GM13976 (cell line): Measurements from ENCODE around the gene LPP.
"Not testable (repeated sequence)": the region's sequence is repeated elsewhere in the genome, so short reads cannot be mapped to it uniquely, and the experiment has no call there.

Experiments used
- DNase-seq: peaks from one replicate; pipeline ENCODE4 v3.0.0; 2012; ENCODE audit warnings: low spot score
- in situ Hi-C: fragments of 300-500 bp; cut with MboI; formaldehyde crosslinking; loops from one replicate; pipeline ENCODE4 v1.12.0; 2022; ENCODE audit warnings: low sequenced_read_pairs, mixed read lengths, inconsistent platforms; ENCODE audit not compliant: unreplicated experiment
- TF ChIP-seq, protein P1 (sequence below): IDR thresholded peaks from 2 replicates; pipeline ENCODE4 v1.5.1; 2012; ENCODE audit warnings: borderline replicate concordance, mild to moderate bottlenecking; ENCODE audit not compliant: insufficient read depth; ENCODE audit errors: extremely low read depth, missing control alignments, control extremely low read depth

LPP gene

DNA sequence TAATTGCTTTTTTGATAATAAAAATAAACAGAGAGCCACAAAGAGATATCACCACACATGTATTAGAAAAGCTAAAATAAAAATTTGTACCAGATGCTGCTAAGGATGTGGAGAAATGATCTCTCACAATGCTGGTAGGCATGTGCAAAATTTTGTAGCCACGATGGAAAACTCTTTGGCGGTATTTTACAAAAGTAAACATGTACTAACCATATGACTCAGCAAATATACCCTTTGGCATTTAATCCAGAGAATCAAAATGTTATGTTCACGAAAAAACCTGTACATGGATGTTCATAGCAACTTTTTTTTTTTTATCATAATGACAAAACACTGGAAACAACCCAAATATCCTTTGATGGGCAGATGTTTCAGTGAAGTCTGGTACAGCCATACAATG is 261.2 kb downstream of the LPP start:
- in situ Hi-C loops = no loop called here
- no peak for DNase-seq
- TF ChIP-seq, protein P1, sequence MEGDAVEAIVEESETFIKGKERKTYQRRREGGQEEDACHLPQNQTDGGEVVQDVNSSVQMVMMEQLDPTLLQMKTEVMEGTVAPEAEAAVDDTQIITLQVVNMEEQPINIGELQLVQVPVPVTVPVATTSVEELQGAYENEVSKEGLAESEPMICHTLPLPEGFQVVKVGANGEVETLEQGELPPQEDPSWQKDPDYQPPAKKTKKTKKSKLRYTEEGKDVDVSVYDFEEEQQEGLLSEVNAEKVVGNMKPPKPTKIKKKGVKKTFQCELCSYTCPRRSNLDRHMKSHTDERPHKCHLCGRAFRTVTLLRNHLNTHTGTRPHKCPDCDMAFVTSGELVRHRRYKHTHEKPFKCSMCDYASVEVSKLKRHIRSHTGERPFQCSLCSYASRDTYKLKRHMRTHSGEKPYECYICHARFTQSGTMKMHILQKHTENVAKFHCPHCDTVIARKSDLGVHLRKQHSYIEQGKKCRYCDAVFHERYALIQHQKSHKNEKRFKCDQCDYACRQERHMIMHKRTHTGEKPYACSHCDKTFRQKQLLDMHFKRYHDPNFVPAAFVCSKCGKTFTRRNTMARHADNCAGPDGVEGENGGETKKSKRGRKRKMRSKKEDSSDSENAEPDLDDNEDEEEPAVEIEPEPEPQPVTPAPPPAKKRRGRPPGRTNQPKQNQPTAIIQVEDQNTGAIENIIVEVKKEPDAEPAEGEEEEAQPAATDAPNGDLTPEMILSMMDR = no peak

DNA sequence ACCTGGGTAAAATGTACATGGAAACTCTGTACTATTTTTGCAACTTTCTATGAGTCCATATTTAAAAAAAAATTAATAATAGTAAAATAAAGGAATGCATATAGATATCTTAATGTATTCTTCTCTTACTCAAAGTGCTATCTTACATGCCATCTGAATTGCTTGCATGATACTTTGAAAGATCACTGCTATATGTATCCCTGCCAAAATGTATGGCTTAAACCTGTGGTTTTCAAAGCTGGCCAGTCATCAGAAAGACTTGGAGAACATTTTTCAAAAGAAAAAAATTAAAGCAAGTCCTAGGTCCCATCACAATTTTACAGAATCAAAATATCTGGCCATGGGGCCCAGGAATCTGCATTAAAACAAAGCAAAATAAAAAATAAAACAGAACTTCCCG is 262.1 kb downstream of the LPP start:
- in situ Hi-C loops = no loop called here
- TF ChIP-seq, protein P1 = no peak
- no peak for DNase-seq

DNA sequence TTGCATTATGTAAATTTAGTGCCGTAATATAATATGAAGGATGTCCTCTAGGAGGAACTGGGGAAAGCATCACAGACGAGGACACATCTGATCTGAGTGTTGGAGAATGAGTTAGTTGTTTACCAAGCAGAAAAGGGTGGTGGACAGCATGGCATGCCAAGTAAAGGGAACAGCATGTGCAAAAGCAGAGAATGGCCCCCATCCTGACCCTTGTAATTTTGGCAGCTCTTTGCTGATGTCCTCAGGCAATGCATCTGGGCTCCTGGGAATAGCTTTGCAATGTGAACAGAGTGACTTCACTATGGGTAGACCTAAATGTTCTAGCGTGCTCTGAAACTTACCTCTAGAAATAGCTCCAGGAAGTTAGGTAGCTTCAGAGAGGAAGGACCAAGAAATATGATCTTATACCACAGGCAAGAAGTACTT is 263.3 kb downstream of the LPP start:
- in situ Hi-C loops = no loop called here
- no peak for DNase-seq
- TF ChIP-seq, protein P1 = no peak

DNA sequence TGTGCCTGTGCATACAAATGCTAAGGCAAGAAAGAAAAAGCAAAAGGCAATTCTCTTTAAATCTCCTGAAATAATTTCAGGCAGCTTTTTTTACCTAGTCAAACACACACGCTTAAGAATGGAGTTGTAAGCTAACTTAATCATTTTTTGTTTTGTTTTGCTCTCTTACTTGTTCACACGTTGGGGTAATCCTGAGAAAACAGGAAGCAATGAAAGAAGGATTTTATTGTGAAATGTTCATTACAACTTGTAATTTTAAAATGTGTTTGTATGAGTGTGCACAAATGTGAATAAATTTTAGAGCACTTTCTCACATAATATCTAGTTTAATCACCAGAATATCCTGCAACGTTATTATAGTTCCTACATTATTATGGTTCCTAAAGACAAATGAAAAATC is 263.8 kb downstream of the LPP start:
- TF ChIP-seq, protein P1 = no peak
- in situ Hi-C loops = no loop called here
- DNase-seq = no peak

DNA sequence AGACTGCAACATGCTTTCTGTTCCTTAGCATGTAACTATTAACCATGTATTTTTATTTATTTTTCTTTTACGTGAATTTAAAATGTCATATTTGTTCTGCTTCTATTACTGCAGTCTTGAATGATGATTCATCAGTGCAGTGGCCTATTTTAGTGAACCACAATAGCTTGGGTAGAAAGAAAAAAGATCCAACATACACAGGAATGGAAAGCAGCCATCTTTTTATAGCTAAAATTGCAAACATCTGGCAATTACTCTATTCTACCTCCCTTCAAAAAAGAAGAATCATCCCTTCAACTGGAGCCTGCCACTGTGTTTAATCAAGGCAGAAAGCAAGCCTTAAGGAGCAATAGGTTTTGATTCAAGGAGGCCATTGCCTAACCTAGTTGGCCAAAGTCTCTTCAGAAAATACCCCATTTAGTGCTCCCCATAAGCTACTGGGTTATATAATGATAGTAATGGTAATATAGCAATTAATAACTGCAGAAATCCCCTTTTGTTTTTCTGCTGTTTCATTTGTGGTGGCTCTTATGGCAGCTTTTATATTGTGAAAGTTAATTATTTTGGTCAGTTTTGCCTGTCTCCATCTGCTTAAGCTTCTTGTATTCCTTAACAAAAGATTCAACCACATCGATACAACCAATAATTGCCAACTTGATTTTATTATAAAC is 267.3 kb downstream of the LPP start:
- no peak for DNase-seq
- in situ Hi-C loops = no loop called here
- TF ChIP-seq, protein P1 = no peak

DNA sequence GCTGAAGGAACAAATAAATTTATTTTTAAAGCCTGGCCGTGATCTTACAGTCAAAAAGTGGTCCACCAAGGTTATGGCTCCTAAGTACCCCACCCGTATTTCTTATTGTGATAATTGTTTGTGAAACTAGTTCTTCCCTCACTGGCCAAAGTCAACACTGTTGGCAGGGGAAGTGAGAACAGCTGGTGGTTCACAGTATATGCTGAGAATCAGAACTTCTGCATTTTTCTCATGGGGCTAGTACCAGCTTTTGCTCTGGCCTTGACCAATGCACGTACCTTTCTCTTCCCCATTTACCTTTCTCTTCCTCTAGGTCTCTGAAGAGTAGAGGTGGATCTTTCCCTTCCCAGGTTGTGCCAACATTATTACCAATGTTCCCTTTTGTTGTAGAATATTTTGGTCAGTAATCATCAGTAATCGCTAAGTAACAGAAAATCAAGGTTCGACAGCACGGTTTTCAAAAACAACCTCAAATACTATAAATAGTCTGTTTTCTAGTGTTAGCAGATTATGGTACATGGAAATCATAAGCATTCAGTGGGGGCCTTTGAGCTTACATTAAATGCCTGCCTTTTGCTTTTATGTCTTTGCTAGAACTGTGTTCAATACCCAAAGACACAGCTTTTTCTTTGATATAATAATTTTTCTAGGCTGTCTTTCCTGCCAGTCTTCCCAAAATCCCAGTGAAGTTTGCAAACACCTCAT is 268.0 kb downstream of the LPP start:
- DNase-seq = peak; percentile 18
- in situ Hi-C loops = no loop called here
- TF ChIP-seq, protein P1 = no peak

DNA sequence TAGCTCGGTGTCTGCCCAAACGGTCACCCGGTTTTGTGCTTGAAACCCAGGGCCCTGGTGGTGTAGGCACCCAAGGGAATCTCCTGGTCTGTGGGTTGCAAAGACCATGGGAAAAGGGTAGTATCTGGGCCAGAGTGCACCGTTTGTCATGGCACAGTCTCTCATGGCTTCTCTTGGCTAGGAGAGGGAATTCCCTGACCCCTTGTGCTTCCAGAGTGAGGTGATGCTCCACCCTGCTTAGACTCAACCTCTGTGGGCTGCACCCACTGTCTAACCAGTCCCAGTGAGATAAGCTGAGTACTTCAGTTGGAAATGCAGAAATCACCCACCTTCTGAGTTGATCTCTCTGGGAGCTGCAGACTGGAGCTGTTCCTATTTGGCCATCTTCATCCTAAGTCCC is 274.0 kb downstream of the LPP start:
- DNase-seq, in situ Hi-C loops: not testable (repeated sequence)
